Stimulated activated CD4-positive, alpha-beta T cell treated with anti-CD3 and anti-CD28 coated beads, Interleukin-4, amount 100 ng/mL, for 48 hours (primary cell): ENCODE measurements around the gene OR4N5.
"Not testable (repeated sequence)": the region's sequence is repeated elsewhere in the genome, so short reads cannot be mapped to it uniquely, and the experiment has no call there.

Experiments used
- DNase-seq, 2 donors: peaks; one replicate each; pipeline ENCODE4 v3.0.0-alpha.2; 2020; ENCODE audit warnings: low read depth in 2 of 2

OR4N5 gene, protein sequence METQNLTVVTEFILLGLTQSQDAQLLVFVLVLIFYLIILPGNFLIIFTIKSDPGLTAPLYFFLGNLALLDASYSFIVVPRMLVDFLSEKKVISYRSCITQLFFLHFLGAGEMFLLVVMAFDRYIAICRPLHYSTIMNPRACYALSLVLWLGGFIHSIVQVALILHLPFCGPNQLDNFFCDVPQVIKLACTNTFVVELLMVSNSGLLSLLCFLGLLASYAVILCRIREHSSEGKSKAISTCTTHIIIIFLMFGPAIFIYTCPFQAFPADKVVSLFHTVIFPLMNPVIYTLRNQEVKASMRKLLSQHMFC

GRCh38 chr14:20138520-20138919, at the start of gene OR4N5:
TSS of gene OR4N5 (plus strand) at chr14:20138820. CDS start at chr14:20143736, 4,916 bp downstream.
- no peak for DNase-seq

DNA sequence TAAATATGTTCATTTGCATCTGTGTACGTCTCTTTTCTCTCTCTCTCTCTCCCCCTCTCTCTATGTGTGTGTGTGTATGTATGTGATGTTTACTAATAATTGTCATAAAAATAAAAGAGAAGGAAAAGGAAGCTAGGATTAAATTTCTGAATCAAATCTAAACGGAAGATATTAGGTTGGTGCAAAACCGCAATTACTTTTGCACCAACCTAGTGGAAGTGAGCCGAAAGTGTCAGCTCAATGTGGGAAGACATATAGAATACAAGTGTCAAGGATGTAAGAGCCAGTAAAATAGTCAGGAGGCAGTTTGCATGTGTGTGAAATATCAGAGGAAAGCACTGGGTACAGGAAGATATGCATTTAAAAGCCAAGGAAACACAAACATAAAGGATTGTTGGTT, 46.6 kb upstream of the OR4N5 start:
- DNase-seq = no peak

DNA sequence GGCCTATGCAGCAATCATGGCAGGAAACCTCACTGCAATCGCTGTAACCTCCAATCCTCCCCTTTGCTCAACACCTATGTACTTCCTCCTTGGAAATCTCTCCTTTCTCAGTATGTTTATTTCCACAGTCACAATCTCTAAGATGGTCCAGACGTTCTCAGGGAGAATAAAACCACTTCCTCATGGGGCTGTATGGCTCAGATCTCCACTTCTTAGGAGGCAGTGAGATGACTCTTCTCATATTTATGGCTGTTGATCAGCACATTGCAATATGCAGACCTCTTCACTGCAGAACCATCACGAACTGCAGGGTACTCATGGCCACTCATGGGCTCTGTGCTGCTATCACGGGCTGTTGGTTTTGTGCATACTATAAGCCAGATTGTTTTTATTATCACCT, 45.2 kb upstream of the OR4N5 start:
- DNase-seq = no peak

DNA sequence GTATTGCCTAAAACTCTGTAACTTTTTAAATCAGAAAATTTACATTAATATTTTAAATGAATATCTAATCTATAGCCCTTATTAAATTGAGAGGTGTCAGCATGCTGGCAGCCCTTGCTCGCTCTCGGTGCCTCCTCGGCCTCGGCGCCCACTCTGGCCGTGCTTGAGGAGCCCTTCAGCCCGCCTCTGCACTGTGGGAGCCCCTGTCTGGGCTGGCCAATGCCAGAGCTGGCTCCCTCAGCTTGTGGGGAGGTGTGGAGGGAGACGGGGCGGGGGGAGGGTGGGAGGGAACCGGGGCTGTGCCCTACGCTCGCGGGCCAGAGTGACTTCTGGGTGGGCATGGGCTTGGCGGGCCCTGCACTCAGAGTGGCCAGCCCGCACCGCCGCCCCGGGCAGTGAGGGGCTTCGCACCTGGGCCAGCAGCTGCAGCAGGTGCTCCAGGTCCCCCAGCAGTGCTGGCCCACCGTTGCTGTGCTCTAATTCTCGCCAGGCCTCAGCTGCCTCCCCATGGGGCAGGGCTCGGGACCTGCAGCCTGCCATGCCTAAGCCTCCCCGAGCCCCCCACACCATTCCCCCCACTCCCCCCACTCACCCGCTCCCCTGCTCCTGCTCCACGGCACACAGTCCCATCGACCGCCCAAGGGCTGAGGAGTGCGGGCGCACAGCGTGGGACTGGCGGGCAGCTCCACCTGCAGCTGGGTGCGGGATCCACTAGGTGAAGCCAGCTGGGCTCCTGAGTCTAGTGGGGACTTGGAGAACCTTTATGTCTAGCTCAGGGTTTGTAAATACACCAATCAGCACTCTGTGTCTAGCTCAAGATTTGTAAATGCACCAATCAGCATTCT, 39.5 kb upstream of the OR4N5 start:
- DNase-seq = not testable (repeated sequence)

DNA sequence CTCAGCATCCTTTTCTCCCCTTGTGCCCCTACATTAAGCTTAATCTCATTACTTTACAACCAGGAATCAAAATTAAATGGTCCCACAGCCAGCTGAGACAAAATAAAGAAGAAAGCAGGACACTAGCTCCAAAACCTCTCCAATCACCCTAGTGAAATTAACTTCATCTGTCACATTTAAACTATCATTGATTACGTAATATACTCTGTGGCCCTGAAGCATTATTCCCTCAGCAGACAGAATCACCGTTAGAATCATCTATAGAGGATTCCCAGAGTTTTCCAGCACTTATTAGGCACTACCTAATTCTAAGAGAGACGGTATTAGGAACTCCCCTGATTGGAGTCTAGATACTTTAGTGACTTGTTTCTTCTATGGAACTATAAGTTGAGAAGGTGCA, 28.2 kb upstream of the OR4N5 start, which contains the start of gene OR4K17:
OR4K17 (plus strand) TSS at position 302 of the 400 bp plus-strand sequence. CDS start 6,761 bp downstream, outside the sequence.
- no peak for DNase-seq

DNA sequence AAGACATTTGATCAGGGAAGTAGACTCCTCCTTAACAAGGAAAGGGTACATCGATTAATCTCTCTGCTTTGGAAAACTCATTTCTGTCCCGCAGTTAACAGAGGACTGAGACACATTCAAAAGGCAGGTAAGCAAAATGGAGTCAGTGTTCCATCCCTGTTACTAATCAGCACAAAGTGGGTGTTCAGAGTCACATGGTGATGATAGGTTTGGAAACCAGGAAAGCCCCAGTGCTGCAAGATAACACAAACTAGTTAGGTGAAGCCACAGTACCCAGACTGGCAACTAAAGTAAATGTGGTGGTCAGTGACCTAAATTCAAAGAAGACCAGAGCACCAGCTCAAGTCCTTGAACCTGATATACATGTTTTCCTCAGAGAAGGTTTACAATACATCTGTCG, 26.3 kb upstream of the OR4N5 start:
- no peak for DNase-seq

- DNase-seq = no peak
Observed at GRCh38 chr14:20116748-20117147, 21.9 kb upstream of the OR4N5 start.

DNA sequence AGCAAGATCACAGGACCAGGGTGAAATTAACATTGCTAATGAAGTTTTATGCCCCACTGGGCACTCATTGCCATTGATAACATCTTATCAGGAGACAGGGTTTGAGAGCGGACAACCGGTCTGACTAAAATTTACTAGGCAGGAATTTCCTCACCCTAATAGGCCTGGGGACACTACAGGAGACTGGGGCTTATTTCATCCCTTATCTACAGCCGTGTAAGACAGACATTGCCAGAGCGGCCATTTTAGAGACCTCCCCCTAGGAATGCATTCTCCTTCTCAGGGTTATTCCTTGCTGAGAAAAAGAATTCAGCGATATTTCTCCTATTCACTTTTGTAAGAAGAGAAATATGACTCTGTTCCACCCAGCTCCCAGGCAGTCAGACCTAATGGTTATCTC, 19.8 kb upstream of the OR4N5 start:
- DNase-seq = no peak

DNA sequence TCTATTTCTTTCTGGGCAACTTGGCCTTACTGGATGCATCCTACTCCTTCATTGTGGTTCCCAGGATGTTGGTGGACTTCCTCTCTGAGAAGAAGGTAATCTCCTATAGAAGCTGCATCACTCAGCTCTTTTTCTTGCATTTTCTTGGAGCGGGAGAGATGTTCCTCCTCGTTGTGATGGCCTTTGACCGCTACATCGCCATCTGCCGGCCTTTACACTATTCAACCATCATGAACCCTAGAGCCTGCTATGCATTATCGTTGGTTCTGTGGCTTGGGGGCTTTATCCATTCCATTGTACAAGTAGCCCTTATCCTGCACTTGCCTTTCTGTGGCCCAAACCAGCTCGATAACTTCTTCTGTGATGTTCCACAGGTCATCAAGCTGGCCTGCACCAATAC, 5.3 kb downstream of the OR4N5 start:
- DNase-seq = no peak

GRCh38 chr14:20144820-20145219, 6.2 kb downstream of the OR4N5 start:
- DNase-seq = no peak

DNA sequence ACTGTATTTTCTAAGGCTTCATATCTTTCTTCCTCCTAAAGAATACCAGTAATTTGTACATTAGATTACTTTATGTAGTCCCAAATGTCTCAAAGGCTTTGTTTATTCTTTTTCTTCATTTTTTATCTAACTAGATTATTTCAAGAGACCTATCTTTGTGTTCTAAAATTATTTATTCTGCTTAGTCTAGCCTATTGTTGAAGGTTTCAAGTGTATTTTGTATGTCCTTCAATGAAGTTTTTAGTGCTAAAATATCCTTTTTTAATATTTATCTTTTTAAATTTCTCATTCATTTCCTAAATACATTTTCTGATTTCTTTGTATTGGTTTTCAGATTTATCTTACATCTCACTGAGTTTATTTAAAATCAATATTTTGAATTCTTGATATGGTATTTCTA, 25.8 kb downstream of the OR4N5 start:
- DNase-seq = no peak

DNA sequence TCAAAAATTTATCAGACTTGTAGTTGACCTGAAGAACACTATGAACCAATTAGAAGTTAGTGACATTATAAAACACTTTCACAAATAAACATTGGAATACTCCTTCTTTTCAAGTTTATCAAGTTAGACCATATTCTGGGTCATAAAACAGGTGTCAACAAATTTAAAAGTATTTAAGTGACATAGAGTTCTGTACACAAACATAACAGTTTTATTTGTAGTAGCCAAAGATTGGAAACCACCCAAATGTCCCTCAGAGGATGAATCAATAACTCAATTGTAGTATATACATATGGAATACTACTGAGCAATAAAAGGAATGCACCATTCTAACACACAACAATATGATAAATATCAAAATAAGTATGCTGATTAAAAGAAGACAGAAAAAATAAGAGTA, 28.5 kb downstream of the OR4N5 start:
- no peak for DNase-seq

DNA sequence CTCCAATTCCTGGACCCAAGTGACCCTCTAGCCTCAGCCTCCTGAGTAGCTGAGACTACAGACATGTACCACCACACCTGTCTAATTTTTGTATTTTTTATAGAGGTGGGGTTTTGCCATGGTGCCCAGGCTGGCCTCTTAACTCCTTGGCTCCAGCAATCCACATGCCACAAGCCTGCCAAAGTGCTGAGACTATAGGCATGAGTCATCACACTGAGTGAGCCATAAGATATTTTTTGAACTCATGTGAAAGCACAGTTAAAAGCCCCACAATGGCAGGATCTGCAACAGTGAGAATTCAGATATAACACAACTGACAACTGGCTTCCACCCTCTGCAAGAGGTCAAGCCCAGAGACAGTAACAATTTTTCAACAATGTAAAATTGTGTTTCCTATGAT, 31.2 kb downstream of the OR4N5 start:
- DNase-seq = not testable (repeated sequence)

- DNase-seq = not testable (repeated sequence)
Observed at GRCh38 chr14:20174205-20174604, 35.6 kb downstream of the OR4N5 start.

- no peak for DNase-seq
Observed at GRCh38 chr14:20176330-20176729, 37.7 kb downstream of the OR4N5 start.

- DNase-seq = no peak
Observed at GRCh38 chr14:20177433-20177974, 38.9 kb downstream of the OR4N5 start.

- no peak for DNase-seq
Observed at GRCh38 chr14:20179218-20179617, 40.6 kb downstream of the OR4N5 start.

DNA sequence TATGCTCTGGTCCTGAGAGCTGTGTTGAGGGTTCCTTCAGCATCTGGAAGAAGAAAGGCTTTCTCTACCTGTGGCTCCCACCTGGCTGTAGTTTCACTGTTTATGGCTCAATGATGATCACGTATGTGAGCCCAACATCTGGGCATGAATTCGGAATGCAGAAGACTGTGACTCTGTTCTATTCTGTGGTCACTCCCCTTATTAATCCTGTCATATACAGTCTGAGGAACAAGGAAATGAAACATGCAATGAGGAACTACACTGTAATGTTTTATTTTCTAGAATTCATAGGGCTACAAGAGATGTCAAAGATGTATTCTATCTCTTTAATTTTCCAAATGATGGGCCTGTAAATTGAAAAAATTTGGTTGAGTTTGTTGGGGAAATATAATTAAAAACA, 41.3 kb downstream of the OR4N5 start:
- DNase-seq = no peak

- DNase-seq = no peak
Observed at GRCh38 chr14:20180486-20180885, 41.9 kb downstream of the OR4N5 start.

DNA sequence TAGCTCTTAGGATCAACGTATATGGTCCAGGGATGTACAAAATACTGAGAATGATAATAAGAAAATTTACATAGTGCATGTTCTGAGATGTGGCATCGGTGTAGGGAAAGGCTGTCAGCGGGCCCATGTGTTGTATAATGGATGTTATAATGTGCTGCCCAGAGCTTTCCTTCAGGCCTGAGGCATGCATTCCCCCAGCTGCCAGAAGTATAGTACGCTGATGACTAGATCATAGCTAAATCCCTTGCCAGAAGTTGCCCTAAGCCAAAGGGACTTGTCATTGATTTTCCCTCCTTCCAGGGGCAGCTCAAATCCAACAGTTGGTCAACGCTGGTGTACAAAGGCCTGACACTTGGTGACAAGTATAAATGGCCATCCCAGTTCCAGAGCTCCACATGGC, 45.6 kb downstream of the OR4N5 start:
- DNase-seq = no peak

DNA sequence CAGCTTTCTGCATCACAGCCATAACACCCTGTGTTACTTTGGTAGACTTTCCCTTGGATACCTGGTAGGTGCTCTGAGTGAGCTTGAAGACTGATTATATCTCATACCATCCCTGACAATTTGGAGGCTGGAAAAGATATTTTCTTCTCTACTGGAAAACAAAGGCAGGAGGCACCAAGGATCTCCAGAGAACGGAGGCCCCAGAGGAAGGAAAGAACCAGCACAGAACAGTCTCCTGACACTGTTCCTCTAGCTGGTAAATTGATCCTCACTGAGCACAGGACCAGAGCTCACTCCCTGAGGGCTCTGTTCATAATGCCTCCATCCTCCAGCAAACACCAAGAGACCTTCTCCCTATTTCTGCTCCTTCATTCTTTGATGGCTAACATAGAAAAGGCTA, 52.0 kb downstream of the OR4N5 start, which contains the start of gene OR11G2:
OR11G2 (plus strand) TSS at position 301 of the 400 bp plus-strand sequence. CDS start 6,542 bp downstream, outside the sequence.
- no peak for DNase-seq

GRCh38 chr14:20191396-20191795, 52.8 kb downstream of the OR4N5 start:
- DNase-seq = no peak

DNA sequence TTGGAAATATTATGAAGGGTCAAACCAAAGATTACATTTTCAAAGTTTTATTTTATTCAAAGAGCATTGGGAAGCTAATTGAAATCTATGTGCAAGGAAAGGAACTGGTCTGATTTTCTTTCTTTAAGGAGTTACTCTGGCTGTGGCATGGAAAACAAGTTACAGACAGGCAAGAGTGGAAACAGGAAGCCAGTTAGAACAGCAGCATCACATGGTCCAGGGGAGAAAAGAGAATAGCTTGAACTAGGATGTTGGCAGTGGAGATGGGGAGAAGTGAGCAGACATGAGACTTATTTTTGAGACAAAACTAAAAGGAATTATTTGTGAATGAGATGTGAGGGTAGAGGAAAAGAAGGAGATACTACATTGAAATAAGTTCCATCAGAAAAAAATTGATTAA, 55.5 kb downstream of the OR4N5 start:
- DNase-seq = no peak
